Left ventricle myocardium inferior (tissue), 1 donor: ENCODE data around the gene MSI2. TPM values are rescaled to one million over a fixed set of nuclear protein-coding genes. Genes with fewer than 3 reads are reported as not detected.

Source experiments
- DNase-seq: peaks from one replicate; pipeline ENCODE4 v3.0.0-alpha.2; 2020
- H3K27ac ChIP-seq: fragments of 200-600 bp; replicated peaks from 2 replicates; pipeline ENCODE4 v1.8.0; 2021
- H3K27me3 ChIP-seq: fragments of 200-600 bp; 2 replicates; pipeline ENCODE4 v1.8.0; 2021; ENCODE audit warnings: low read depth
- H3K36me3 ChIP-seq: fragments of 200-600 bp; 2 replicates; pipeline ENCODE4 v1.8.0; 2021
- H3K4me1 ChIP-seq: fragments of 200-600 bp; 2 replicates; pipeline ENCODE4 v1.8.0; 2021
- H3K4me3 ChIP-seq: fragments of 200-600 bp; 2 replicates; pipeline ENCODE4 v1.8.0; 2021; ENCODE audit warnings: mild to moderate bottlenecking, moderate library complexity
- H3K9me3 ChIP-seq: fragments of 200-600 bp; replicated peaks from 2 replicates; pipeline ENCODE4 v1.8.0; 2021
- CTCF ChIP-seq: fragments of 200-600 bp; IDR thresholded peaks from 2 replicates; pipeline ENCODE4 v1.8.0; 2021; ENCODE audit warnings: antibody characterized with exemption, mild to moderate bottlenecking, borderline replicate concordance
- intact Hi-C: fragments of 100-400 bp; cut with micrococcal nuclease; formaldehyde crosslinking; loops from one replicate; pipeline ENCODE4 v1.11.0; 2022
- total RNA-seq: library from RNA; stranded (reverse); fragmentation: NEBNext Ultra II Directional; extraction: Animal tissue kit (Norgen Biotek cat#: 25700); gene quantifications from one replicate; pipeline ENCODE4 v1.2.1, GENCODE V29; 2021
- donor health status: DM: no; HTN: yes; CAD: no; lungs with severe emphysema.

Gene MSI2
- total RNA-seq, 1 donor from 2014 or later, result 118 TPM

GRCh38 chr17:57504208-57504607 is 247.9 kb downstream of the MSI2 start:
- intact Hi-C loops, result no loop called here
- no peaks in the 10 kb centered on the region for H3K27me3 ChIP-seq
- DNase-seq, result no peak
- H3K36me3 ChIP-seq, result no peaks in the 10 kb centered on the region
- no peak for TF ChIP-seq CTCF
- H3K9me3 ChIP-seq, result no peaks in the 10 kb centered on the region
- H3K4me1 ChIP-seq, result peaks cover 26% of the 10 kb centered on the region
- no peak overlapping the region for H3K27ac ChIP-seq
- no peak overlapping the region for H3K4me3 ChIP-seq

- Histone ChIP-seq H3K4me1 (peaks cover 26% of the 10 kb centered on the region), H3K27me3 (no peaks in the 10 kb centered on the region), H3K36me3 (no peaks in the 10 kb centered on the region), H3K4me3 (no peak overlapping the region), H3K9me3 (no peaks in the 10 kb centered on the region), H3K27ac (peak overlapping the region; percentile 66)
- no peak for TF ChIP-seq CTCF
- DNase-seq, result no peak
- intact Hi-C loops, result no loop called here
These were observed 249.8 kb downstream of the MSI2 start for GRCh38 chr17:57505841-57506773.

DNA sequence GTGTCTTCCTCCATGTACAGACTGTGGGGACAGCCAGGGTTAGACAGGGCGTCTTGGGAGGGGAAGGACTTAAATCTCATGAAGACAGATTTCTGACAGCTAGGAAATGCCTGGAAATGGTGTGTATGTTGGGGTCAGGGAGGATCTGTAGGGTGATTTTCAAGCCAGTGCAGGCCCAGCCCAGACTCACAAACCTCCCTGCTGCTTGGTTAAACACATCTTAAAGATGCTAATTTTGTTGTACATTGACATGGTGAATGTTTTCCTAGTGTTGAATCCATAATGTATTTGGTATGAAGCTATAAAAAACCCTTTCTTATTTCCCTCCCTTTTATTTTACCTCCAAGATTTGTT is 250.4 kb downstream of the MSI2 start:
- H3K9me3 ChIP-seq, result no peaks in the 10 kb centered on the region
- no peaks in the 10 kb centered on the region for H3K36me3 ChIP-seq
- H3K4me3 ChIP-seq, result no peak overlapping the region
- intact Hi-C loops, result no loop called here
- H3K4me1 ChIP-seq, result peaks cover 26% of the 10 kb centered on the region
- no peak for TF ChIP-seq CTCF
- no peak for DNase-seq
- no peaks in the 10 kb centered on the region for H3K27me3 ChIP-seq
- peak overlapping the region; percentile 66 for H3K27ac ChIP-seq

GRCh38 chr17:57507828-57508227 is 251.5 kb downstream of the MSI2 start:
- TF ChIP-seq CTCF, result no peak
- H3K4me3 ChIP-seq, result no peak overlapping the region
- peaks cover 21% of the 10 kb centered on the region for H3K4me1 ChIP-seq
- H3K36me3 ChIP-seq, result no peaks in the 10 kb centered on the region
- intact Hi-C loops, result no loop called here
- no peaks in the 10 kb centered on the region for H3K9me3 ChIP-seq
- H3K27me3 ChIP-seq, result no peaks in the 10 kb centered on the region
- peak overlapping the region; percentile 19 for H3K27ac ChIP-seq
- DNase-seq, result no peak

GRCh38 chr17:57508671-57509070 is 252.3 kb downstream of the MSI2 start:
- intact Hi-C loops, result no loop called here
- H3K4me3 ChIP-seq, result no peak overlapping the region
- H3K36me3 ChIP-seq, result no peaks in the 10 kb centered on the region
- H3K4me1 ChIP-seq, result peaks cover 20% of the 10 kb centered on the region
- TF ChIP-seq CTCF, result no peak
- no peak for DNase-seq
- no peaks in the 10 kb centered on the region for H3K9me3 ChIP-seq
- no peaks in the 10 kb centered on the region for H3K27me3 ChIP-seq
- no peak overlapping the region for H3K27ac ChIP-seq
